ENCODE measurements around the gene FBXO45.
"Not testable (repeated sequence)": the region's sequence is repeated elsewhere in the genome, so short reads cannot be mapped to it uniquely, and the experiment has no call there.

Gene FBXO45

GRCh38 chr3:196603683-196604082 is 35.2 kb downstream of the FBXO45 start:
- no peak for DNase-seq (ENCODE audit: low read depth)
- no peak for TF ChIP-seq CTCF (IDR thresholded peaks at IDR 0.05; ENCODE audit: insufficient read depth, low read depth, low read length, missing control alignments)
- H3K4me3 ChIP-seq (ENCODE audit: low read length) = no peak overlapping the region

GRCh38 chr3:196604548-196604947 is 36.1 kb downstream of the FBXO45 start:
- no peak for TF ChIP-seq CTCF (IDR thresholded peaks at IDR 0.05; ENCODE audit: insufficient read depth, low read depth, low read length, missing control alignments)
- no peak for DNase-seq (ENCODE audit: low read depth)
- no peak overlapping the region for H3K4me3 ChIP-seq (ENCODE audit: low read length)

- no peak for DNase-seq (ENCODE audit: low read depth)
- no peak for TF ChIP-seq CTCF (IDR thresholded peaks at IDR 0.05; ENCODE audit: insufficient read depth, low read depth, low read length, missing control alignments)
- H3K4me3 ChIP-seq (ENCODE audit: low read length) = no peak overlapping the region
Observed at GRCh38 chr3:196608693-196609092, 40.2 kb downstream of the FBXO45 start.

- peak; percentile 81 for DNase-seq (ENCODE audit: low read depth)
Observed at GRCh38 chr3:196609343-196609775, 40.9 kb downstream of the FBXO45 start.

GRCh38 chr3:196609805-196610515 is 41.5 kb downstream of the FBXO45 start:
- no peak for TF ChIP-seq CTCF (IDR thresholded peaks at IDR 0.05; ENCODE audit: insufficient read depth, low read depth, low read length, missing control alignments)
- H3K4me3 ChIP-seq (ENCODE audit: low read length) = no peak overlapping the region
- DNase-seq (ENCODE audit: low read depth) = no peak

More at GRCh38 chr3:196609343-196609775, 40.9 kb downstream of the FBXO45 start:
- TF ChIP-seq CTCF (IDR thresholded peaks at IDR 0.05; ENCODE audit: insufficient read depth, low read depth, low read length, missing control alignments) = peak; percentile 86
- H3K4me3 ChIP-seq (ENCODE audit: low read length) = no peak overlapping the region

GRCh38 chr3:196611761-196612483 is 43.5 kb downstream of the FBXO45 start:
- H3K4me3 ChIP-seq (ENCODE audit: low read length) = no peak overlapping the region
- DNase-seq (ENCODE audit: low read depth) = no peak
- no peak for TF ChIP-seq CTCF (IDR thresholded peaks at IDR 0.05; ENCODE audit: insufficient read depth, low read depth, low read length, missing control alignments)

GRCh38 chr3:196615234-196615633 is 46.8 kb downstream of the FBXO45 start:
- not testable (repeated sequence) for H3K4me3 ChIP-seq (ENCODE audit: low read length); DNase-seq (ENCODE audit: low read depth)
